ENCODE results near the gene RASGRP1.
A peak's percentile ranks its signal among the peaks of the same experiment; 100 is the strongest.

The RASGRP1 gene

GRCh38 chr15:38499651-38500050 lies 65.0 kb downstream of the RASGRP1 start:
- DNase-seq: no peak

DNA sequence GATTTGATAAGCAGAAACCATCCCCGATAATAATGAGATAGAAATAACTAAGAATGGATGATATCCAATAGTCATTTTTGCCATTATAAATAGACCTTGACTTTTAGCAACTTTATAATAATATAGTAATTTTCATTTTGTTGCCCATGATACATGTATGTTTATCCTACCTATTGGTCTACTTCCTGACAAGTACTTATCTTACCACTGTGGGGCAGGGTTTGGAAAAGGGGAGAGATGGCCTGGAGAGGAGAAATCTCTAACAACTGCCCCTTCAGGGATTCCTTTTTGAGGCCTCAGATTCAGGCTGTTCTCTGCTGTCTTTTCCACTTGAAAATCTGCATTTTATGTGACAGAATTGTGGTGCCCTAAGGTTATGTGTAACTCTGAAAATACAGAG lies 68.5 kb downstream of the RASGRP1 start:
- DNase-seq: no peak

- DNase-seq: no peak
Measured at GRCh38 chr15:38490242-38490922, 74.2 kb downstream of the RASGRP1 start.

GRCh38 chr15:38487378-38487777 lies 77.2 kb downstream of the RASGRP1 start:
- no peak for DNase-seq

- no peak for DNase-seq
Measured at GRCh38 chr15:38486936-38487335, 77.7 kb downstream of the RASGRP1 start.

DNA sequence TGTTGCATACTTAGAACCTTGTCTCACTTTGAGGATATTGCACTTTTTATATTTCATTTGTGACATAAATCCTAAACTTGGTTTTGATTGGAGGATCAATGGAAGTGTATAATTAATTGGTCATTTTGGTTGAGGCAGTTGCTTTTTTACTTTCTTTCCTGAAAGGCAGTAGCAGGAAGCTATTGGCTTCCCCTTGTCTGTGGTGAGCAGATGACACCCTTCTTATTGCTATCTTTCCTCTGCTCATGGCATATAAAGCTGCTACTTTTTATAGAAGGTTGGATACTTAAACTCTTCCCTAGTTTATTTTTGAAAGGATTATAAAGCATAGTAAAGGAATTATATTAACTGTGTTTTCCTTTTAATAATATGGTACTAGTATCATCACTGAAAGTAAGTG lies 82.0 kb downstream of the RASGRP1 start:
- no peak for DNase-seq

DNA sequence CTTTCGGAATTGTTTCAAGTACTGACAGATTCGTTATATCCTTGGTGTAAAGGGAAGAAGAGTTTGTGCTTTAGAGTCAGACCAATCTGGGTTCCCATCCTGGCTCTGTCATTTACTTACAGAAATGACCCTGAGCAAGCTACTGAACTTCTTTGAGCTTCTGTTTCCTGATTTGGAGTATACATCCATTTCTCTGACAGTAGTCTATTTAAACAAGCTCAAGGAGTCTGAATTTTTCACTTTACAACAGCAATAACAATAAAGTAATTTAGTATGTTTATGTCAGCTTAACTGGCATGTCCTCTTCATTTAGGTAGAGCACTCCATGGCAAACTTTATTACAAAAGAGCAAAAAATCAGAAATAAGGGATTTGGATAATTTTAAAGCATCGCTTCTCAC lies 82.9 kb downstream of the RASGRP1 start:
- no peak for DNase-seq

- DNase-seq: no peak
Measured at GRCh38 chr15:38481113-38481512, 83.5 kb downstream of the RASGRP1 start.

DNA sequence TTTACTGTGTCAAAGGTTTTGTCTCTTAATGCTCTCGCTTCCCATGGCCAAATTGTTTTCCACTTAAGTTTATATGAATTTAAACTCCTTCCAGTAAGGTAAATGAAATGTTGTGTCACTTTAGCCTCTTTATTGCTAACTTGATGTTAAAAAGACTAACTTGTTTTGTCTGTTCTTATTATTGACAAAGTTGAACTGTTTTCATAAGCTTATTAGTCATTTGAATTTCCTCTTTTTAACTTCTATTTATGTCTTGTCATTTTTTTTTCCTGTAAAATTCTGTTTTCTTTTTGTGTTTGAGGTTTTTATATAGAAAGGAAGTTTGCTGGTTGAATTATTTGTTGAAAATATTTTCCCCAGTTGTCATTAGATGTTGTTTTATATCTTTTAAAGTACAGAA lies 84.9 kb downstream of the RASGRP1 start:
- DNase-seq: no peak

DNA sequence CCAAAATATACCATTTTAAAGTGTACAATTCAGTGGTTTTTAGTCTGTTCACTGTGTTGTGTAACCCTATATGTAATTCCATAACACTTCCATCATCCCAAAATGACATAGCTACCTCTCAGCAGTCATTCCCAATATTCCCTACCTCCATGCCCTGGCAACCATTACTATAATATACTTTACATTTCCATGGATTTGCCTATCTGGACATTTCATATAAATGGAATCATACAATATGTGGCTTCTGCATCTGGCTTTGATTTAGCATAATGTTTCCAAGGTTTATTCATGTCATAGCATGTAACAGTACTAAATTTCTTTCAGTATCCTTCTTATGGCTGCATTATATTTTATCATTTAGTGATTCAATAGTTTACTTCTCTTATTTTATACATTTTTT lies 85.3 kb downstream of the RASGRP1 start:
- peak; percentile 20 for DNase-seq

- DNase-seq: no peak
Measured at GRCh38 chr15:38477637-38478036, 87.0 kb downstream of the RASGRP1 start.

- no peak for DNase-seq
Measured at GRCh38 chr15:38476120-38476519, 88.5 kb downstream of the RASGRP1 start.

DNA sequence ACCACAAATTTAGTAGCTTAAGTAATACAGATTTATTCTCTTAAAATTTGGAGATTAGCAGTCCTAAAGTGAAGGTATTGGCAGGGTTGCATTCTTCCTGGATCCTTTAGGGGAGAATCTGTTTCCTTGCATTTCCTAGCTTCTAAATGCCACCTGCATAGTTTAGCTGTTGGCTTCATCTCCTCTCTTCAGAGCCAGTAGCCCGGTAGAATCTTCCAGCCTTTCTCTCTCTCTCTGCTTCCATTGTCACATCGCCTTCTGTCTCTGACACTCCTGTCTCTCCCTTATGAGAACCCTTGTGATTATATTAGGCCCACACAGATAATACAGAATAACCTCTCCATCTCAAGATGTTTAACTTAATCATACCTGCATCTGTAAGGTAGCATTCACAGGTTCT lies 89.3 kb downstream of the RASGRP1 start:
- no peak for DNase-seq

DNA sequence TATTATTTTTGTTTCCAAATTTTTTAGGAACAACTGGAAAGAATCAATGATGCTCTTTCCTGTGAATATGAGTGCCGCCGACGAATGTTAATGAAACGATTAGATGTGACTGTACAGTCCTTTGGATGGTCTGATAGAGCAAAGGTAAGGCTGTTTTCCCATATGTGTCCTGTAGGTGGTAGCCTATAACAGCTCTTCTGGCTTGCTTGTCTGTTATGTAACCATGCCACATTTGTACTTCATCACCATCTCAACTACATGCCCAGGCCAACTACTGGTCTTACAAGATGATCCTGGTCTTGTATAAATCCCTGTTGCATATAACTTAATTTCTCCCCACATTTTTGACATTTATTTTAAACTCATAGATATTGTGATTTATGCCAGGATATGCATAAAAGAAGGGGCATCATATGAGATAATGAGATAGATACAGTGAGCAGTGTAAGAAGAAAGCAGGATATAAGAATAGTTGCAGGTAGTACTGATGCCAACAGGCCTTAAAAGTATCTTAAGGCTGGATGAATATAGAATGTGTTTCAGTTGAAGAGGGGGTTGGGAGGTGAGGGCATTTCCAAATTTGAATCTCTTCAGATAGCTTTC lies 90.4 kb downstream of the RASGRP1 start:
- DNase-seq: peak; percentile 85

DNA sequence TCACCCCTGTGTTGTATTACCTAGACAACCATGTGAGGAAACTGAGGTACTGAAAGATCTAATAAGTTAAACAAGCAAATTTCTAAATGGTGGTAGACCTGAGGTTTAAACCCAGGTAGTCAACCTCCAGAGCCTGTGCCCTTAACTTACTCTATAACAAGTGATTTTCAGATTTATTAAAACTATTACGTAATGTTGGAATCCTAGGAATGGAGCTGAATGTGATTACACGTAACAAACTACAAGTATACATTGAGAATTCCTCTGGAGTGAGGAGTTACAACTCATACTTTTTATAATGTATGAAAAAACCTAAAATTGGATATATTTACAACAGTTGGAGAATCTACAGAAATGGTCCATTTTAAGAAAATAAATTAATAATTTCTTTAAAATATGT lies 92.6 kb downstream of the RASGRP1 start:
- no peak for DNase-seq

DNA sequence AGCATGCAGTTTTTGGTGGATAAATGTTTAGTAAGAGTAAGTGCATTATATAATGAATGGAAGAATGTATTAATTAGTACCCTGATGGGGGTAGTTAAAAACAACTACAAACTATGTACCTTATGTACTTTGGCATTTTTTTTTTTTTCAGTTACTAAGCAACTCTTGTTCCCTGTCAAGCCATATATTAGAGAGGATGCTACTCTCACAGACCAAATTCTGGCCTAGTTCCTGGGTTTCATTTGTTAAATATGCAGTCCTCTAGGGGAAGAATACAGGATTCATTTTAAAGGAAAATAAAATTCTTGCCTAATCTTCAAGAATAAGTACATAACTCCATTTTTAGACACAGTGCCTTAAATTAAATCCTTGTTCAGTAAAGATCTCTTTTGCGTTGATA lies 93.8 kb downstream of the RASGRP1 start:
- DNase-seq: no peak

DNA sequence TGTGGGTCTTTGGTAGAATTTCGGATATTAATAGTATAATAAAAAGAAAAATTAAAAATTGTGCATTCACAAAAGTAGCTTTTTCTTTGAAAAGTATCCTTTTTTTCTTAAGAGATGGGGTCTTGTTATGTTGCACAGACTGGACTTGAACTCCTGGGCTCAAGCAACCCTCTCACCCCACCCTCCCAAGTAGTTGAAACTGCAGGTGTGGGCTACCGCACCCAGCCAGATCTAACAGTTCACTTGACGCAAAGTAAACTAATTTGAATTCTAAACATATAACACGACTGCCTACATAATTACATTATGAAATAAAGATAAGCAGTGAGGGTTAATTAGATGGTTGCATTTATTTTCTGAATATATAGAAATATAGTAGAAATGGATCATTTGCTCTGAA lies 99.9 kb downstream of the RASGRP1 start:
- DNase-seq: no peak

- no peak for DNase-seq
Measured at GRCh38 chr15:38463893-38464292, 100.7 kb downstream of the RASGRP1 start.

DNA sequence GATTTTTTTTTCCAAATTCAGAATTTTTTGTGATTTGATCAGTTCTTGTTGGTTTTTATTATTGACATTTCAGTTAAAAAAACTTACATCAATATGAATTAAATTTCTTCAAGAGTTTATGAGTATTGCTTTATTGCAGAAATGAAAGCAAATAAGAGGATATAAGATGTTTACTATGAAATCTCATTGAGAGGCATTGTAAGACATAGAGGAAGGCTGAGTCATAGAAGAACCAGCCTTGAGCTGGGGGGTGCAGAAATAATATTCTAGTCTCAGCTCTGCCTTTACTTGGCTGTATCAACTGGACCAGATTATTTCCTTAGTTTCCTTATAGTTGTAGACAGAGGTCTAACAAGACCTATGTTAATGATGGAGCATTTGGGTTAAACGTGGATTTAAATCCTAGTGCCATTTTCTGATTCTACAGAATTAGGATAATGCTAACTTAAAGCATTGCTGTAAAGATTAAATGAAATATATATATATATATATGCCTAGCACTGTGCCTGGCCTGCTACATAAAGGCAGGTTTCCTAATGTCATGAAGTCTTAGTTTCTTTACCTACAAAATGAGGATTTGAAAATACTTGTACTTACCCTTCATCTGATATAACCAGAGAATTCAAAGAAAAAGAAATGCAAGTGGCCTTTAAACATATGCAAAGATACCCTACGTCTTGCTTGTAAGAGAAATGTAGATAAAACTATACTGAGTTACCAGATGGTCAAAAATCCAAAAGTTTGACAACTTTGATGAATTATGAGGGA lies 103.4 kb downstream of the RASGRP1 start:
- no peak for DNase-seq

DNA sequence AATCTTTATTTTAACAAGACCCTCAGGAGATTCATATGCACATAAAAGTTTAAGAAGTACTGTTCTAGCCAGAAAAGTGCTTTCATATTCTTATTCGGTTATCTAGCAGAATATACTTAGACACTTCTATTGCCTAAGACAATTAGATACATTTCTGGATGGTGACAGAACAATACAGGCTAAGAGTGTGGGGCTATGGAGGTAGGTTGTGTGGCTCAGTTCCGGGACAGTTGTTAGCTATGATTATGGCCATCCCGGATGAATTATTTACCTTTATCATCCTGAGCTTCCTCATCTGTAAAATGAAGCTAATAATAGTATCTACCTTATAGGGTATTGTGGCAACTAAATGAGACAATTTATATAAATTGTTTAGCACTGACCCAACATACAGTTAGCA lies 104.1 kb downstream of the RASGRP1 start:
- no peak for DNase-seq

DNA sequence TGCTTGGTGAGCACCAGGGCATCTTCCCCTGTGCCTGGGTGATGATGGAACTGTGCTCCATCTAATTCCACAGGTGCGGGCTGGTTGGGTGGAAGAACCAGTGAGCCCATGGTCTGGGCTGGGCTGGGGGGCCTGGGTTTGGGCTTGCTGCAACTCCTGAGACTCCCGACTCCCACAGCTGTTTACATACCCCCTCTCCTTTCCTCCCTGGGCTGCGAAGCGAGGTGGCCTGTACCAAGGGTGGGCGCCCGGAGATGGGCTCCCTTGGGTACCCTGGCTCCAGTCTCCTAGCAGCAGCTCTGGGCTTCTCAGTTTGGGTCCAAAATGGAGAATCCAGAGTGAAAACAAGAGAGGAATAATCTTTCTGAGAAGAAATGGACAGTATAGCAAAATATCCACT lies 105.1 kb downstream of the RASGRP1 start:
- no peak for DNase-seq

GRCh38 chr15:38458646-38459045 lies 106.0 kb downstream of the RASGRP1 start:
- no peak for DNase-seq

DNA sequence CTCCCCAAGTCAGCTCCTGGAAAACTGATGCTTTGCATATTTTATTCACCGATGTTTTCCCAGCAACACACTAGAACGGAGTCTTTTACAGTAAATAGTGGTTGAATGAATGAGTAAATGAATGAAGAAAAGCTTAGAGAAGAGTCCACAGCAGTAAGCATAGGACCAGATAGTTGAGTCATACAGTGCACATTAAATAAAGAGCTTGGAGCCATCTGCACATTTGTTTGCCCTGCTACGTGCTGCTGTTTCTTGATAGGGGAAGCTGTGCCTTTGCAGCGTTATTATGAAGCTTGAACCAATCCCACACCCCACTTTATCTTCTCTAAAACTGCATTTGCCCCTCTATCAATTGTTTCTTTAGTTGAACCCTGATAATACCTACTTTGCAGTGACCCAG lies 109.5 kb downstream of the RASGRP1 start:
- DNase-seq: no peak

DNA sequence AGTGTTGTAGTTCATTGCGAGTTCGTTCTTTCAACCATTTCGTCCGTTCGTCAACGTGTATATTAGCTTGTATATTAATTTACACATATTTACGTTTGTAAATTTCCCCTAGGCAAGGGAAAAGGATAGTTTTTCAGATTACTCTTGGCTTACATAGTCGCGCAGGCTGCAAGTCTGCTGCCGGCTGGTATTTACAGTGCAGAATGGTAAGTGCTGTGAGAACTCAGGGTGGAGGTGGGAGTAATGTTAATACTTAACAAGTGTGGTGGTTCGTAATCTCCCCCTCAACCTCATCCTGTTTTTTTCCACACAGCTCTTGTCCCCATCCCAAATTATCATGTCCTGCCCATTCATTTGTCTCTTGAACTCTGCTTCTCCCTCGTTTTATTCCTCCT lies 109.9 kb downstream of the RASGRP1 start:
- DNase-seq: no peak
